GM12864 (cell line): ENCODE results near the gene MAPK4.

Source experiments
- DNase-seq: peaks from one replicate; pipeline ENCODE4 v3.0.0-alpha.2; 2011; ENCODE audit warnings: low read depth
- H3K4me3 ChIP-seq: 2 replicates; pipeline ENCODE4 v1.5.1; 2011; ENCODE audit warnings: mild to moderate bottlenecking, low read depth, low read length, control low read depth
- CTCF ChIP-seq: IDR thresholded peaks from 2 replicates; pipeline ENCODE4 v1.5.1; 2011; ENCODE audit warnings: low read depth, mild to moderate bottlenecking, moderate library complexity, low read length, control low read depth, inconsistent platforms; ENCODE audit errors: missing control alignments

Gene MAPK4

GRCh38 chr18:50737127-50737526 is 177.2 kb downstream of the MAPK4 start:
- no peak for TF ChIP-seq CTCF
- no peak overlapping the region for H3K4me3 ChIP-seq
- no peak for DNase-seq

- H3K4me3 ChIP-seq: no peak overlapping the region
- DNase-seq: no peak
- no peak for TF ChIP-seq CTCF
Observed at GRCh38 chr18:50738098-50738757, 178.3 kb downstream of the MAPK4 start.

GRCh38 chr18:50742952-50743351 is 183.1 kb downstream of the MAPK4 start:
- DNase-seq: no peak
- H3K4me3 ChIP-seq: no peak overlapping the region
- TF ChIP-seq CTCF: no peak

- no peak overlapping the region for H3K4me3 ChIP-seq
- TF ChIP-seq CTCF: no peak
- DNase-seq: no peak
Observed at GRCh38 chr18:50744253-50744652, 184.4 kb downstream of the MAPK4 start.

GRCh38 chr18:50745945-50746344 is 186.1 kb downstream of the MAPK4 start:
- H3K4me3 ChIP-seq: no peak overlapping the region
- TF ChIP-seq CTCF: no peak
- no peak for DNase-seq

GRCh38 chr18:50747849-50748242 is 188.0 kb downstream of the MAPK4 start:
- no peak for TF ChIP-seq CTCF
- no peak overlapping the region for H3K4me3 ChIP-seq
- no peak for DNase-seq

GRCh38 chr18:50748243-50749229 is 188.6 kb downstream of the MAPK4 start:
- no peak overlapping the region for H3K4me3 ChIP-seq
- DNase-seq: no peak
- no peak for TF ChIP-seq CTCF
